Measurements from ENCODE around the gene CYB5R3.

Gene CYB5R3

GRCh38 chr22:42649246-42650099 is at the start of gene CYB5R3:
CYB5R3 (minus strand) TSS chr22:42649392; CDS start chr22:42649315, 77 bp downstream.
- no peak for FAIRE-seq

- no peak for FAIRE-seq
These were observed 48.4 kb upstream of the CYB5R3 start for GRCh38 chr22:42697542-42698013.

GRCh38 chr22:42696331-42696967 is 47.3 kb upstream of the CYB5R3 start:
- no peak for FAIRE-seq

GRCh38 chr22:42695294-42695693 is 46.1 kb upstream of the CYB5R3 start:
- FAIRE-seq: no peak

- FAIRE-seq: no peak
These were observed 44.8 kb upstream of the CYB5R3 start for GRCh38 chr22:42693763-42694683.

- no peak for FAIRE-seq
These were observed 44.0 kb upstream of the CYB5R3 start for GRCh38 chr22:42693055-42693762.

GRCh38 chr22:42692239-42693054 is 43.3 kb upstream of the CYB5R3 start:
- FAIRE-seq: no peak

GRCh38 chr22:42691440-42691839 is 42.2 kb upstream of the CYB5R3 start:
- FAIRE-seq: no peak

GRCh38 chr22:42688241-42689211 is 39.3 kb upstream of the CYB5R3 start:
- FAIRE-seq: no peak

GRCh38 chr22:42686756-42687491 is 37.7 kb upstream of the CYB5R3 start:
- FAIRE-seq: no peak

GRCh38 chr22:42685941-42686653 is 36.9 kb upstream of the CYB5R3 start:
- no peak for FAIRE-seq

- no peak for FAIRE-seq
These were observed 35.4 kb upstream of the CYB5R3 start for GRCh38 chr22:42684462-42685195.

- no peak for FAIRE-seq
These were observed 34.5 kb upstream of the CYB5R3 start for GRCh38 chr22:42683578-42684283.

- no peak for FAIRE-seq
These were observed 33.1 kb upstream of the CYB5R3 start for GRCh38 chr22:42682113-42682851.

GRCh38 chr22:42680648-42681047 is 31.5 kb upstream of the CYB5R3 start:
- FAIRE-seq: no peak

- FAIRE-seq: no peak
These were observed 30.5 kb upstream of the CYB5R3 start for GRCh38 chr22:42679691-42680090.

- no peak for FAIRE-seq
These were observed 29.7 kb upstream of the CYB5R3 start for GRCh38 chr22:42678894-42679293.
